HepG2 (cell line): ENCODE measurements around the gene KEL. TPM values are rescaled to one million over a fixed set of nuclear protein-coding genes. Genes with fewer than 3 reads are reported as not detected.

Experiments
- ATAC-seq: fragments of 200-7000 bp; cut with Tn5 transposase; 3 replicates; pipeline ENCODE4 v1.9.1; 2020; ENCODE audit warnings: mild to moderate bottlenecking, moderate library complexity
- BruUV-seq: library from RNA; stranded (reverse); fragments of 400-500 nt; replicated peaks from 2 replicates; lab custom pipeline; 2021; lab: Mats Ljungman, UMichigan
- CTCF ChIA-PET: fragments of 300-600 bp; formaldehyde crosslinking; extraction: SDS; loops from one replicate; lab custom pipeline; 2021; ENCODE audit warnings: low total read pairs, inconsistent platforms, low intra/inter-chr PET ratio; lab: Yijun Ruan, JAX
- POLR2A ChIA-PET: fragments of 350-600 bp; sonication (Branson Sonifier 250); formaldehyde crosslinking; loops from one replicate; lab custom pipeline; 2020; ENCODE audit warnings: antibody characterized with exemption, inconsistent platforms; lab: Yijun Ruan, JAX
- DNase-seq: peaks from one replicate; pipeline ENCODE4 v3.0.0-alpha.2; 2015; ENCODE audit warnings: low spot score
- FAIRE-seq: peaks from 3 replicates; lab custom pipeline; 2011; peaks lifted over from hg19 to GRCh38; lab: Jason Lieb, UNC
- H2AFZ ChIP-seq: one replicate; pipeline ENCODE4 v1.6.1; 2011; ENCODE audit warnings: low read length, inconsistent platforms
- H3K27ac ChIP-seq: fragments of 300-600 bp; 3 replicates; pipeline ENCODE4 v1.8.0; 2011; ENCODE audit warnings: mixed run types, mild to moderate bottlenecking, mixed read lengths, low read length, inconsistent platforms; ENCODE audit not compliant: insufficient read depth; ENCODE audit errors: extremely low read length
- H3K27me3 ChIP-seq, 2 experiments: fragments of 200-600 bp in 1 of 2; 2 replicates in 1 of 2; 3 replicates in 1 of 2; pipeline versions ENCODE4 v1.6.0 to v1.8.0; 2011; ENCODE audit warnings: low read length in 2 of 2, mild to moderate bottlenecking in 2 of 2, moderate library complexity in 2 of 2, inconsistent platforms in 1 of 2; ENCODE audit not compliant: insufficient read depth in 2 of 2, control insufficient read depth in 1 of 2
- H3K36me3 ChIP-seq, 2 experiments: fragments of 200-600 bp in 1 of 2; replicated peaks in 1 of 2; 2 replicates in 1 of 2; 3 replicates in 1 of 2; pipeline versions ENCODE4 v1.5.1 to v1.8.0; 2011; ENCODE audit warnings: low read length in 2 of 2, inconsistent platforms in 1 of 2; ENCODE audit not compliant: insufficient read depth in 2 of 2, control insufficient read depth in 1 of 2
- H3K4me1 ChIP-seq: 2 replicates; pipeline ENCODE4 v1.5.1; 2012; ENCODE audit warnings: low read length, inconsistent platforms; ENCODE audit not compliant: insufficient read depth
- H3K4me2 ChIP-seq: 2 replicates; pipeline ENCODE4 v1.6.0; 2011; ENCODE audit warnings: low read depth, low read length, inconsistent platforms
- H3K4me3 ChIP-seq, 3 experiments: fragments of 200-600 bp in 1 of 3; sonication (generic), shearing (Covaris generic) in 1 of 3; replicated peaks in 1 of 3; 2 replicates each; pipeline ENCODE4 v1.5.1; 2011 to 2016; ENCODE audit warnings: low read length in 3 of 3, inconsistent platforms in 2 of 3, low read depth in 2 of 3, mild to moderate bottlenecking in 2 of 3, control low read depth in 1 of 3, mixed read lengths in 1 of 3; ENCODE audit not compliant: insufficient read depth in 1 of 3
- H3K79me2 ChIP-seq: one replicate; pipeline ENCODE4 v1.6.1; 2011; ENCODE audit warnings: low read length, inconsistent platforms; ENCODE audit not compliant: insufficient read depth
- H3K9ac ChIP-seq: 2 replicates; pipeline ENCODE4 v1.6.0; 2011; ENCODE audit warnings: mild to moderate bottlenecking, low read depth, low read length, inconsistent platforms; ENCODE audit not compliant: insufficient read depth
- H3K9me3 ChIP-seq: 2 replicates; pipeline ENCODE4 v1.5.1; 2012; ENCODE audit warnings: mild to moderate bottlenecking, low read length
- H4K20me1 ChIP-seq: 2 replicates; pipeline ENCODE4 v1.6.0; 2011; ENCODE audit warnings: inconsistent platforms, mild to moderate bottlenecking, low read length, moderate library complexity; ENCODE audit not compliant: insufficient read depth
- GTF3A ChIP-seq: sonication (generic); formaldehyde crosslinking; conservative IDR thresholded peaks from 2 replicates; pipeline ENCODE4 v1.4.0; 2020; ENCODE audit warnings: mild to moderate bottlenecking, missing genetic modification reagents
- HINFP ChIP-seq: sonication (generic); formaldehyde crosslinking; IDR thresholded peaks from 2 replicates; pipeline ENCODE4 v1.4.0; 2020; ENCODE audit warnings: low read depth, mild to moderate bottlenecking, missing genetic modification reagents
- NFRKB ChIP-seq: fragments of 450-650 bp; IDR thresholded peaks from 2 replicates; pipeline ENCODE4 v1.6.1; 2017
- PHF20 ChIP-seq: sonication (generic); formaldehyde crosslinking; IDR thresholded peaks from 2 replicates; pipeline ENCODE4 v1.5.0; 2020; ENCODE audit warnings: mild to moderate bottlenecking, missing genetic modification reagents
- TEAD2 ChIP-seq: sonication (generic); formaldehyde crosslinking; IDR thresholded peaks from 2 replicates; pipeline ENCODE4 v1.9.0; 2021; ENCODE audit warnings: missing genetic modification reagents
- TSC22D2 ChIP-seq: sonication (generic); formaldehyde crosslinking; IDR thresholded peaks from 2 replicates; pipeline ENCODE4 v1.5.1; 2020; ENCODE audit warnings: missing genetic modification reagents, mild to moderate bottlenecking, borderline replicate concordance
- ZBTB26 ChIP-seq: IDR thresholded peaks from 2 replicates; pipeline ENCODE4 v1.6.1; 2016; ENCODE audit warnings: missing compliant biosample characterization, missing genetic modification reagents, borderline replicate concordance
- ZNF33A ChIP-seq: sonication (generic); formaldehyde crosslinking; IDR thresholded peaks from 2 replicates; pipeline ENCODE4 v1.5.1; 2020; ENCODE audit warnings: missing genetic modification reagents, mild to moderate bottlenecking, moderate library complexity, borderline replicate concordance
- ZNF772 ChIP-seq: sonication (generic); formaldehyde crosslinking; IDR thresholded peaks from 2 replicates; pipeline ENCODE4 v1.5.0; 2020; ENCODE audit warnings: mild to moderate bottlenecking, missing genetic modification reagents
- ZSCAN30 ChIP-seq: sonication (generic); formaldehyde crosslinking; IDR thresholded peaks from 2 replicates; pipeline ENCODE4 v1.5.0; 2020; ENCODE audit warnings: mild to moderate bottlenecking, missing genetic modification reagents
- WGBS: methylation state at CpG from one replicate; pipeline ENCODE4 v1.1.6; 2017; ENCODE audit warnings: low lambda C conversion rate; 5-methylcytosine and 5-hydroxymethylcytosine counted together
- in situ Hi-C: cut with HindIII; loops from 2 replicates; pipeline ENCODE4 v1.10.0; 2017; ENCODE audit warnings: low pct_unique_long_range_greater_than_20kb; ENCODE audit not compliant: extremely low pct_ligation_motif_present
- intact Hi-C: fragments of 100-400 bp; cut with micrococcal nuclease; formaldehyde crosslinking; loops from one replicate; pipeline ENCODE4 v1.10.0; 2022; ENCODE audit not compliant: unreplicated experiment
- polyA plus RNA-seq, 8 experiments: library from polyadenylated mRNA; depleted of rRNA in 3 of 8; stranded (reverse) in 7 of 8; unstranded in 1 of 8; fragments of >200 nt; fragmentation: Illumina TruSeq in 4 of 8; extraction: Trizol in 4 of 8; gene quantifications; 2 replicates each; pipeline versions ENCODE4 v1.2.1 to v1.2.3, GENCODE V29; 2011 to 2016; ENCODE audit warnings: low read depth in 4 of 8, missing spikeins in 1 of 8, mixed read lengths in 1 of 8; ENCODE audit not compliant: insufficient read depth in 1 of 8
- total RNA-seq, 5 experiments: library from RNA; depleted of rRNA; stranded (reverse); fragments of >200 nt; fragmentation: Illumina TruSeq; extraction: Trizol; gene quantifications; 2 replicates each; pipeline ENCODE4 v1.2.3, GENCODE V29; 2016; ENCODE audit warnings: low read depth in 1 of 5

Gene KEL
- total and polyA plus RNA-seq, 2 of the 13 experiments (the other 11 are each of a cell fraction or from before 2014, with no cell fraction given) = 0.03 TPM; not detected in 1

GRCh38 chr7:142913051-142913450 is 49.1 kb downstream of the KEL start:
- intact Hi-C loops = no loop called here
- Histone ChIP-seq H3K4me1 (no peaks in the 10 kb centered on the region), H3K27me3 (0 out of 5 replicates have a peak, but pooled peaks cover 0 to 1% of the 10 kb centered on the region in 2 experiments)
- no TSS peak for BruUV-seq
- TF ChIP-seq TEAD2 (CRISPR knock-in tag) (no peak), PHF20 (no peak), ZNF33A (CRISPR knock-in tag) (no peak), HINFP (CRISPR knock-in tag) (no peak), TSC22D2 (CRISPR knock-in tag) (no peak), GTF3A (no peak), ZNF772 (CRISPR knock-in tag) (no peak), ZBTB26 (no peak), NFRKB (no peak), ZSCAN30 (CRISPR knock-in tag) (no peak)
- TF ChIP-seq, all 625 proteins: peak for 0
- Histone ChIP-seq H2AFZ (no peak overlapping the region), H3K4me2 (no peak overlapping the region), H3K9ac (no peak overlapping the region), H3K27ac (no peak overlapping the region), H3K79me2 (no peaks in the 10 kb centered on the region), H3K36me3 (no peaks in the 10 kb centered on the region), H3K4me3 (no peak overlapping the region), H3K9me3 (no peaks in the 10 kb centered on the region), H4K20me1 (no peaks in the 10 kb centered on the region)
- whole genome bisulfite sequencing = 0% methylated on average over 3 of the region's 3 CpGs
- CTCF ChIA-PET = no interaction called here
- DNase-seq (no peak), FAIRE-seq (no peak), ATAC-seq (no peak)
- POLR2A ChIA-PET = no interaction called here
- in situ Hi-C loops = no loop called here
